Upper lobe of right lung (tissue), 1 donor: ENCODE results near the gene HDGFL2. TPM values are rescaled to one million over a fixed set of nuclear protein-coding genes. Genes with fewer than 3 reads are reported as not detected.

Experiments
- ATAC-seq: fragments of 200-7000 bp; cut with Tn5 transposase; one replicate; pipeline ENCODE4 v1.9.1; 2020; ENCODE audit warnings: mild to moderate bottlenecking, moderate library complexity
- DNase-seq: peaks from one replicate; pipeline ENCODE4 v3.0.0-alpha.2; 2020
- H3K27ac ChIP-seq: fragments of 200-600 bp; one replicate; pipeline ENCODE4 v1.8.0; 2022
- H3K27me3 ChIP-seq: fragments of 200-600 bp; one replicate; pipeline ENCODE4 v1.8.0; 2022; ENCODE audit warnings: mild to moderate bottlenecking
- H3K36me3 ChIP-seq: fragments of 200-600 bp; one replicate; pipeline ENCODE4 v1.8.0; 2022
- H3K4me1 ChIP-seq: fragments of 200-600 bp; one replicate; pipeline ENCODE4 v1.8.0; 2022
- H3K4me3 ChIP-seq: fragments of 200-600 bp; one replicate; pipeline ENCODE4 v1.8.0; 2022; ENCODE audit warnings: mild to moderate bottlenecking
- H3K9me3 ChIP-seq: fragments of 200-600 bp; one replicate; pipeline ENCODE4 v1.8.0; 2022
- CTCF ChIP-seq: fragments of 200-600 bp; IDR thresholded peaks from one replicate; pipeline ENCODE4 v1.8.0; 2022; ENCODE audit warnings: antibody characterized with exemption
- intact Hi-C: fragments of 100-400 bp; cut with DNase I; formaldehyde crosslinking; loops from one replicate; pipeline ENCODE4 v1.11.0; 2022
- total RNA-seq: library from RNA; stranded (reverse); fragmentation: NEBNext Ultra II Directional; extraction: Animal tissue kit (Norgen Biotek cat#: 25700); gene quantifications from one replicate; pipeline ENCODE4 v1.2.1, GENCODE V29; 2021
- donor health status: DM: no; HTN: yes; CAD: no; lungs with severe emphysema.

The HDGFL2 gene
- total RNA-seq, 1 donor from 2014 or later: 30.6 TPM

DNA sequence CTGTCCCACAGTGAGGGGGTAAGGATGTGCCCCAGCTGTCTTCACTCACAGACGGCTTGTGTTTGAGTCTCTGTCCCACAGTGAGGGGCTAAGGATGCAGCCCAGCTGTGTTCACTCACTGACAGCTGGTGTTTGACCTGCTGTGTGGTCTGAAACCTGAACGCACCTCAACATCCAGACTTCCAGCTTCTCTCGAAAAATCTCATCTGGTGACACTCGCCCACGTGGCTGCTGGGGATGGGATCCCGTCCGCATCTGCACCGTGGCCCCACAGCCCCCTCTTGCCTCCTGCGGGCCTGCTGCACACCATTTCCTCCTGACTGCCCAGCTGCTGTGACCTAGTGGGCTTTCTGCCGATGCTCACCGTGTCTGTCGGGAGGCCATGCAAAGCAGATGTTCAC is 42.3 kb upstream of the HDGFL2 start:
- TF ChIP-seq CTCF: no peak
- intact Hi-C loops: no loop called here
- H3K9me3 ChIP-seq: no peaks in the 10 kb centered on the region
- H3K27me3 ChIP-seq: no peaks in the 10 kb centered on the region
- DNase-seq (no peak), ATAC-seq (peak; percentile 8)
- peaks cover 7% of the 10 kb centered on the region for H3K36me3 ChIP-seq
- H3K27ac ChIP-seq: no peak overlapping the region
- no peak overlapping the region for H3K4me3 ChIP-seq
- H3K4me1 ChIP-seq: no peaks in the 10 kb centered on the region

DNA sequence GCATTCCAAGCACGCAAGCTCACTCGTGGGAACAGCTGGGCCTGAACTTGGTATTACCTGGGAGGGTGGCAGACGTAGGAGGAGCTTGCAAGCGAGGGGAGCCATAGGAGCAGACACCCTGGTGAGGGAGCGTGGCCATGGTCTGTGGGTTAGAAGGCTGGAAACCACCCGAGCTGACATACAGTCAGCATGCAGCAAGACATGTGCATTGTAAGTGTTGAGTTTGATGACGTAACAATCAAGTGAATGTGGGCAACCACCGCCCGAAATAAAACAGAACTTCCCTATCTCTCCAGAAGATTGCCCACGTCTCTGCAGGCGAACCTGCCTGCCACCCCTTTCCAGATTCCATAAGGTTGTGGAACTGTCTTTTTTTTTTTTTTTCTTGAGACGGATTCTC is 41.3 kb upstream of the HDGFL2 start:
- Histone ChIP-seq H3K9me3 (no peaks in the 10 kb centered on the region), H3K27me3 (no peaks in the 10 kb centered on the region), H3K4me1 (no peaks in the 10 kb centered on the region), H3K36me3 (peaks cover 7% of the 10 kb centered on the region), H3K27ac (no peak overlapping the region), H3K4me3 (no peak overlapping the region)
- ATAC-seq (peak; percentile 71), DNase-seq (no peak)
- no peak for TF ChIP-seq CTCF
- intact Hi-C loops: no loop called here

DNA sequence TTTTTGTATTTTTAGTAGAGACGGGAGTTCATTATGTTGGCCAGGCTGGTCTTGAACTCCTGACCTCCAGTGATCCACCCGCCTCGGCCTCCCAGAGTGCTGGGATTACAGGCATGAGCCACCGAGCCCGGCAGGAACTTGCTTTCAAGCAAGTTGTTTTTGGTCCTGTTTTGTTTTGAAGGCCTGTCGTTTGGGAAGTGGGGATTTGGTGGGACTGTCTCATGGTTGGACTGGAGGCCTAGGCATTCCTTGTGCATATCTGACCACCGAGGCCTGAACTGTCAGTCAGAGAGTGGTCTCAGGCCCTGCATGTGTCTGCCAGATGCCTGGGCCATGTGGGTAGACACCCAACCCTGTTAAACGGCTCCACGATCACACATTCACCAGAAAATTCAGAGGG is 40.8 kb upstream of the HDGFL2 start:
- ATAC-seq: no peak
- peak overlapping the region; percentile 24 for H3K27ac ChIP-seq
- no peaks in the 10 kb centered on the region for H3K4me1 ChIP-seq
- DNase-seq: no peak
- H3K9me3 ChIP-seq: no peaks in the 10 kb centered on the region
- no peak for TF ChIP-seq CTCF
- H3K4me3 ChIP-seq: no peak overlapping the region
- intact Hi-C loops: no loop called here
- peaks cover 7% of the 10 kb centered on the region for H3K36me3 ChIP-seq
- H3K27me3 ChIP-seq: no peaks in the 10 kb centered on the region

GRCh38 chr19:4431808-4432674 is 40.1 kb upstream of the HDGFL2 start:
- TF ChIP-seq CTCF: no peak
- no peaks in the 10 kb centered on the region for H3K27me3 ChIP-seq
- ATAC-seq (peak; percentile 85), DNase-seq (peak; percentile 83)
- intact Hi-C loops: no loop called here
- H3K4me3 ChIP-seq: no peak overlapping the region
- H3K4me1 ChIP-seq: no peaks in the 10 kb centered on the region
- H3K27ac ChIP-seq: no peak overlapping the region
- H3K36me3 ChIP-seq: peaks cover 7% of the 10 kb centered on the region
- H3K9me3 ChIP-seq: no peaks in the 10 kb centered on the region

DNA sequence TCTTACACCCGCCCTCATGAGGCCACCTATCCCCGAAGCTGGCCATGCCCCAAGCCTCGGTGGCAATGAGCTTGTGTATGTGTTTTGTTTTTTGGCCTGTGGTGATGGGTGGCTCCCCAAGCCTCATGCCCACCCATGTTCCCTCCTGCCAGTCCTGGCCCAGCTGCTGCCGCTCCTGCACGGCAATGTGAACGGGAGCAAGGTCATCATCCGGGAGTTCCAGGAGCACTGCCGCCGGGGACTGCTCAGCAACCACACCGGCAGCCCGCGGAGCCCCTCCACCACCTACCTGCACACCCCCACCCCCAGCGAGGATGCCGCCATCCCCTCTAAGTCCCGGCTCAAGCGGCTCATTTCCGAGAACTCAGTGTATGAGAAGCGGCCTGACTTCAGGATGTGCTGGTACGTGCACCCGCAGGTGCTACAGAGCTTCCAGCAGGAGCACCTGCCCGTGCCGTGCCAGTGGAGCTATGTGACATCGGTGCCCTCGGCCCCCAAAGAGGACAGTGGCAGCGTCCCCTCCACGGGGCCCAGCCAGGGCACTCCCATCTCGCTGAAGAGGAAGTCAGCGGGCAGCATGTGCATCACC is 39.1 kb upstream of the HDGFL2 start:
- Histone ChIP-seq H3K4me3 (no peak overlapping the region), H3K9me3 (no peaks in the 10 kb centered on the region), H3K36me3 (peaks cover 7% of the 10 kb centered on the region), H3K27ac (no peak overlapping the region), H3K27me3 (no peaks in the 10 kb centered on the region), H3K4me1 (no peaks in the 10 kb centered on the region)
- DNase-seq: no peak
- ATAC-seq: no peak
- no peak for TF ChIP-seq CTCF
- intact Hi-C loops: no loop called here
